ENCODE results near the gene POPDC3. TPM values are rescaled to one million over a fixed set of nuclear protein-coding genes. Genes with fewer than 3 reads are reported as not detected.

Gene POPDC3
- total and polyA plus RNA-seq, 2 donors (not counting 1 experiment from before 2014, with no cell fraction given): not detected

- Histone ChIP-seq H2AFZ (ENCODE audit: insufficient read depth, low read depth, low read length, poor library complexity, severe bottlenecking) (no peak overlapping the region), H3K4me1 (ENCODE audit: control insufficient read depth in 2 of 2, insufficient read depth in 2 of 2, low read length in 2 of 2) (no peaks in the 10 kb centered on the region), H3K36me3 (replicated peaks in 1 of 2; ENCODE audit: control extremely low read depth in 1 of 2, control insufficient read depth in 1 of 2, extremely low read depth in 1 of 2, insufficient read depth in 2 of 2, low read length in 1 of 2) (no peaks in the 10 kb centered on the region), H3K4me3 (ENCODE audit: control extremely low read depth in 1 of 5, extremely low read depth in 1 of 5, insufficient read depth in 1 of 5, low read depth in 2 of 5, low read length in 4 of 5) (no peak overlapping the region), H3K4me2 (replicated peaks; ENCODE audit: low read depth, low read length, poor library complexity, severe bottlenecking) (no peak overlapping the region), H3K79me2 (ENCODE audit: control insufficient read depth, insufficient read depth, low read length) (no peaks in the 10 kb centered on the region), H3K27ac (ENCODE audit: low read length in 2 of 2) (no peak overlapping the region), H3K9ac (ENCODE audit: low read length) (no peak overlapping the region), H3K9me3 (ENCODE audit: control extremely low read depth in 1 of 3, control insufficient read depth in 2 of 3, insufficient read depth in 1 of 3, low read length in 2 of 3) (no peaks in the 10 kb centered on the region), H3K27me3 (replicated peaks in 1 of 4; ENCODE audit: control extremely low read depth in 1 of 4, control insufficient read depth in 3 of 4, insufficient read depth in 4 of 4, low read length in 3 of 4) (no peaks in the 10 kb centered on the region), H4K20me1 (ENCODE audit: control insufficient read depth, insufficient read depth, low read length, poor library complexity, severe bottlenecking) (no peaks in the 10 kb centered on the region)
- ATAC-seq (ENCODE audit: low read depth) (no peak), DNase-seq (no peak)
- Mint-ChIP-seq H3K4me1 (no peaks in the 10 kb centered on the region), H3K9me3 (ENCODE audit: insufficient read depth) (no peaks in the 10 kb centered on the region), H3K27ac (no peak overlapping the region), H3K27me3 (peaks cover 18% of the 10 kb centered on the region), H3K4me3 (no peak overlapping the region)
- CTCF ChIA-PET: no interaction called here
- intact Hi-C loops (cut with micrococcal nuclease): no loop called here
- WGBS (ENCODE audit: insufficient coverage): 100% methylated on average over 1 of the region's 2 CpGs
- no peak for TF ChIP-seq CTCF (IDR thresholded peaks at IDR 0.05)
- no peak for TF ChIP-seq EZH2 (IDR thresholded peaks at IDR 0.05; ENCODE audit: borderline replicate concordance, insufficient read depth, low read depth, low read length, poor library complexity, severe bottlenecking)
- POLR2A ChIA-PET: no interaction called here
Observed at GRCh38 chr6:105111871-105112270, 67.9 kb downstream of the POPDC3 start.

- Mint-ChIP-seq H3K27me3 (peaks cover 14% of the 10 kb centered on the region), H3K9me3 (ENCODE audit: insufficient read depth) (no peaks in the 10 kb centered on the region), H3K4me3 (no peak overlapping the region), H3K4me1 (no peaks in the 10 kb centered on the region), H3K27ac (no peak overlapping the region)
- no peaks in the 10 kb centered on the region for H3K79me2 ChIP-seq (ENCODE audit: control insufficient read depth, insufficient read depth, low read length)
- no peaks in the 10 kb centered on the region for H3K36me3 ChIP-seq (replicated peaks in 1 of 2; ENCODE audit: control extremely low read depth in 1 of 2, control insufficient read depth in 1 of 2, extremely low read depth in 1 of 2, insufficient read depth in 2 of 2, low read length in 1 of 2)
- H2AFZ ChIP-seq (ENCODE audit: insufficient read depth, low read depth, low read length, poor library complexity, severe bottlenecking): no peak overlapping the region
- H3K4me2 ChIP-seq (replicated peaks; ENCODE audit: low read depth, low read length, poor library complexity, severe bottlenecking): no peak overlapping the region
- ChIA-PET POLR2A (no interaction called here), CTCF (no interaction called here)
- no peak for TF ChIP-seq CTCF (IDR thresholded peaks at IDR 0.05)
- TF ChIP-seq EZH2 (IDR thresholded peaks at IDR 0.05; ENCODE audit: borderline replicate concordance, insufficient read depth, low read depth, low read length, poor library complexity, severe bottlenecking): no peak
- H3K27ac ChIP-seq (ENCODE audit: low read length in 2 of 2): no peak overlapping the region
- H3K9me3 ChIP-seq (ENCODE audit: control extremely low read depth in 1 of 3, control insufficient read depth in 2 of 3, insufficient read depth in 1 of 3, low read length in 2 of 3): no peaks in the 10 kb centered on the region
- no peak overlapping the region for H3K9ac ChIP-seq (ENCODE audit: low read length)
- no CpG with 5 or more reads among the region's 3 CpGs for WGBS (ENCODE audit: insufficient coverage)
- H3K27me3 ChIP-seq (replicated peaks in 1 of 4; ENCODE audit: control extremely low read depth in 1 of 4, control insufficient read depth in 3 of 4, insufficient read depth in 4 of 4, low read length in 3 of 4): no peaks in the 10 kb centered on the region
- no peak overlapping the region for H3K4me3 ChIP-seq (ENCODE audit: control extremely low read depth in 1 of 5, extremely low read depth in 1 of 5, insufficient read depth in 1 of 5, low read depth in 2 of 5, low read length in 4 of 5)
- H4K20me1 ChIP-seq (ENCODE audit: control insufficient read depth, insufficient read depth, low read length, poor library complexity, severe bottlenecking): no peaks in the 10 kb centered on the region
- no peaks in the 10 kb centered on the region for H3K4me1 ChIP-seq (ENCODE audit: control insufficient read depth in 2 of 2, insufficient read depth in 2 of 2, low read length in 2 of 2)
- no peak for DNase-seq
- no peak for ATAC-seq (ENCODE audit: low read depth)
- intact Hi-C loops (cut with micrococcal nuclease): no loop called here
Observed at GRCh38 chr6:105111105-105111504, 68.7 kb downstream of the POPDC3 start.
